B cell (primary cell): ENCODE measurements around the gene ZBTB16. TPM values are rescaled to one million over a fixed set of nuclear protein-coding genes. Genes with fewer than 3 reads are reported as not detected.
A peak's percentile ranks its signal among the peaks of the same experiment; 100 is the strongest.

Source experiments
- ATAC-seq: fragments of 200-7000 bp; cut with Tn5 transposase; one replicate; pipeline ENCODE4 v1.10.0; 2021; ENCODE audit warnings: low read depth, mild to moderate bottlenecking, moderate number of reproducible peaks, moderate library complexity
- CTCF ChIA-PET: fragments of 350-600 bp; sonication (Branson Sonifier 250); formaldehyde crosslinking; loops from one replicate; lab custom pipeline; 2021; ENCODE audit warnings: antibody characterized with exemption, inconsistent platforms; lab: Charles Lee
- POLR2A ChIA-PET: fragments of 350-600 bp; sonication (Branson Sonifier 250); formaldehyde crosslinking; loops from one replicate; lab custom pipeline; 2021; ENCODE audit warnings: antibody characterized with exemption; lab: Charles Lee
- DNase-seq: peaks from one replicate; pipeline ENCODE4 v3.0.0; 2013
- H2AFZ ChIP-seq: 2 replicates; pipeline ENCODE4 v1.6.1; 2012; ENCODE audit warnings: mild to moderate bottlenecking, low read depth, low read length; ENCODE audit not compliant: insufficient read depth, poor library complexity, severe bottlenecking
- H3K27ac ChIP-seq, 2 donors: 1 replicate in 1 of 2; 2 replicates in 1 of 2; pipeline ENCODE4 v1.5.1; 2012 to 2013; ENCODE audit warnings: low read length in 2 of 2, mild to moderate bottlenecking in 2 of 2, moderate library complexity in 1 of 2
- H3K27me3 ChIP-seq, 4 experiments: fragments of 200-600 bp in 1 of 4; sonication (generic) in 1 of 4; replicated peaks in 1 of 4; 1 replicate in 2 of 4; 2 replicates in 2 of 4; pipeline versions ENCODE4 v1.6.1 to v1.7.0; 2013 to 2016; ENCODE audit warnings: low read length in 3 of 4, mild to moderate bottlenecking in 2 of 4, mixed read lengths in 1 of 4, moderate library complexity in 1 of 4; ENCODE audit not compliant: insufficient read depth in 4 of 4, control insufficient read depth in 3 of 4; ENCODE audit errors: control extremely low read depth in 1 of 4
- H3K36me3 ChIP-seq, 2 experiments: replicated peaks in 1 of 2; 1 replicate in 1 of 2; 2 replicates in 1 of 2; pipeline versions ENCODE4 v1.6.1 to v1.7.1; 2013; ENCODE audit warnings: low read length in 1 of 2; ENCODE audit not compliant: insufficient read depth in 2 of 2, control insufficient read depth in 1 of 2; ENCODE audit errors: control extremely low read depth in 1 of 2, extremely low read depth in 1 of 2
- H3K4me1 ChIP-seq, 2 donors: fragments of 200-600 bp in 1 of 2; sonication (generic) in 1 of 2; 1 replicate in 1 of 2; 2 replicates in 1 of 2; pipeline versions ENCODE4 v1.5.1 to v1.6.1; 2013 to 2017; ENCODE audit warnings: low read length in 2 of 2; ENCODE audit not compliant: control insufficient read depth in 2 of 2, insufficient read depth in 2 of 2
- H3K4me2 ChIP-seq: replicated peaks from 2 replicates; pipeline ENCODE3; 2012; ENCODE audit warnings: mild to moderate bottlenecking, low read depth, low read length; ENCODE audit not compliant: poor library complexity, severe bottlenecking
- H3K4me3 ChIP-seq, 5 experiments: fragments of 200-600 bp in 1 of 5; sonication (generic) in 1 of 5; 1 replicate in 3 of 5; 2 replicates in 2 of 5; pipeline versions ENCODE4 v1.5.1 to v1.7.0; 2011 to 2016; ENCODE audit warnings: low read length in 4 of 5, mild to moderate bottlenecking in 4 of 5, low read depth in 2 of 5, control low read depth in 1 of 5, moderate library complexity in 1 of 5; ENCODE audit not compliant: insufficient read depth in 1 of 5; ENCODE audit errors: control extremely low read depth in 1 of 5, extremely low read depth in 1 of 5
- H3K79me2 ChIP-seq: fragments of 200-600 bp; sonication (generic); one replicate; pipeline ENCODE4 v1.6.0; 2016; ENCODE audit warnings: low read length; ENCODE audit not compliant: control insufficient read depth, insufficient read depth
- H3K9ac ChIP-seq: fragments of 200-600 bp; sonication (generic); 2 replicates; pipeline ENCODE4 v1.6.1; 2017; ENCODE audit warnings: mild to moderate bottlenecking, low read length, moderate library complexity
- H3K9me3 ChIP-seq, 3 donors: one replicate each; pipeline versions ENCODE4 v1.6.1 to v1.7.1; 2013; ENCODE audit warnings: low read length in 2 of 3; ENCODE audit not compliant: control insufficient read depth in 2 of 3, insufficient read depth in 1 of 3; ENCODE audit errors: control extremely low read depth in 1 of 3
- H4K20me1 ChIP-seq: 2 replicates; pipeline ENCODE4 v1.6.0; 2012; ENCODE audit warnings: mild to moderate bottlenecking, low read length; ENCODE audit not compliant: insufficient read depth, control insufficient read depth, poor library complexity, severe bottlenecking
- H3K27ac Mint-ChIP-seq: one replicate; pipeline ENCODE4 v1.8.0; 2021; ENCODE audit warnings: mixed read lengths
- H3K27me3 Mint-ChIP-seq: one replicate; pipeline ENCODE4 v1.8.0; 2021; ENCODE audit warnings: mixed read lengths
- H3K4me1 Mint-ChIP-seq: one replicate; pipeline ENCODE4 v1.8.0; 2021; ENCODE audit warnings: mixed read lengths
- H3K4me3 Mint-ChIP-seq: one replicate; pipeline ENCODE4 v1.8.0; 2021; ENCODE audit warnings: mixed read lengths
- H3K9me3 Mint-ChIP-seq: one replicate; pipeline ENCODE4 v1.8.0; 2022; ENCODE audit warnings: mixed read lengths; ENCODE audit not compliant: insufficient read depth
- CTCF ChIP-seq: fragments of 200-600 bp; IDR thresholded peaks from one replicate; pipeline ENCODE4 v1.8.0; 2022; ENCODE audit warnings: antibody characterized with exemption, mild to moderate bottlenecking
- EZH2 ChIP-seq: IDR thresholded peaks from 2 replicates; pipeline ENCODE4 v1.6.1; 2012; ENCODE audit warnings: borderline replicate concordance, low read depth, mild to moderate bottlenecking, moderate library complexity, low read length; ENCODE audit not compliant: insufficient read depth, poor library complexity, severe bottlenecking
- WGBS: methylation state at CpG from one replicate; pipeline ENCODE4 v1.1.5; 2013; ENCODE audit warnings: missing lambda C conversion rate; ENCODE audit not compliant: insufficient coverage; 5-methylcytosine and 5-hydroxymethylcytosine counted together
- intact Hi-C: fragments of 100-400 bp; cut with micrococcal nuclease; formaldehyde crosslinking; loops from one replicate; pipeline ENCODE4 v1.10.0; 2022
- polyA plus RNA-seq: library from polyadenylated mRNA; depleted of rRNA; stranded (reverse); fragments of >200 nt; gene quantifications from 2 replicates; pipeline ENCODE4 v1.2.3, GENCODE V29; 2012
- total RNA-seq, 2 donors: library from RNA; stranded (reverse); fragments of 120-200 nt in 1 of 2; gene quantifications; 1 replicate in 1 of 2; 2 replicates in 1 of 2; pipeline versions ENCODE4 v1.2.3 to v1.2.4, GENCODE V29; 2013 to 2022

Gene ZBTB16
- total and polyA plus RNA-seq, 2 donors (not counting 1 experiment from before 2014, with no cell fraction given): 16.0 to 20.6 TPM

DNA sequence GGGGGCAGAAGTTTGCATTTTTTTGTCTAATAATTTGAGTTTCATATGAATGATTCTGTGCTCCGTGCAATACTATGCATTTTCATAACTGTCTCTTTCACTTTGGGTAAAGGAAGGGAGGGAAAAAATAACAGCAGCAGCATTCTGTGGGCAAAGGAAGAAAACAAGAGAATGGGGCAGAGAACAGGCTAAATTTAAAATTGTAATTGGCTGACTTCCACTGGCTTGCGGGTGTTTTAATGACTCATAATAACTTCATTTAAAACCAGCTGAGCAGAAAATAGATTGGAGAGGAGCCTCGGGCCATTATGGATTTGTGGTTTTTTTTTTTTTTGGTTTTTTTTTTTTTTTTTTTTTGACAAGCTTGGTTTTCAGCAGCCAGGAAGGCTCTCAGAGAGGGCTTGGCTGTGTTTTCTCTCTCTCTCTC, 107.4 kb downstream of the ZBTB16 start:
- POLR2A ChIA-PET: interaction anchor here (1.1 kb wide), 1 partner anchor 13 kb away, joined by 3 read pairs; no protein-coding TSS in a partner anchor
- H3K4me1 Mint-ChIP-seq: peaks cover 83% of the 10 kb centered on the region

More for the DNA sequence above, 107.4 kb downstream of the ZBTB16 start:
- H2AFZ ChIP-seq: no peak overlapping the region
- WGBS: no CpG with 5 or more reads among the region's 3 CpGs
- Mint-ChIP-seq H3K27ac (peak overlapping the region; percentile 32), H3K4me3 (peak overlapping the region; percentile 64), H3K27me3 (peaks cover 7% of the 10 kb centered on the region), H3K9me3 (no peaks in the 10 kb centered on the region)
- no peaks in the 10 kb centered on the region for H3K36me3 ChIP-seq
- no peaks in the 10 kb centered on the region for H3K9me3 ChIP-seq
- no peaks in the 10 kb centered on the region for H4K20me1 ChIP-seq
- no peak overlapping the region for H3K9ac ChIP-seq
- H3K27me3 ChIP-seq: no peaks in the 10 kb centered on the region
- CTCF ChIA-PET: interaction anchor here (0.9 to 2.2 kb wide), 4 partner anchors 12 to 94 kb away, joined by 3 to 10 read pairs (median 6); no protein-coding TSS in a partner anchor
- ATAC-seq: peak; percentile 22
- intact Hi-C loops: no loop called here
- no peak overlapping the region for H3K27ac ChIP-seq
- TF ChIP-seq EZH2 (no peak), CTCF (no peak)
- H3K79me2 ChIP-seq: peaks cover 1% of the 10 kb centered on the region
- peak overlapping the region in 1 of 5 experiments; percentile 40 for H3K4me3 ChIP-seq
- DNase-seq: no peak
- peaks cover 76 to 81% of the 10 kb centered on the region in 2 donors for H3K4me1 ChIP-seq
- H3K4me2 ChIP-seq: peak overlapping the region; percentile 56
